GM21825 (cell line): Measurements from ENCODE around the gene KIAA1671.

ENCODE experiments used
- ATAC-seq: cut with Tn5 transposase; IDR thresholded peaks from one replicate; pipeline ENCODE4 v1.9.1; 2021; ENCODE audit warnings: mild to moderate bottlenecking, moderate library complexity; ENCODE audit not compliant: unreplicated experiment

Gene KIAA1671

DNA sequence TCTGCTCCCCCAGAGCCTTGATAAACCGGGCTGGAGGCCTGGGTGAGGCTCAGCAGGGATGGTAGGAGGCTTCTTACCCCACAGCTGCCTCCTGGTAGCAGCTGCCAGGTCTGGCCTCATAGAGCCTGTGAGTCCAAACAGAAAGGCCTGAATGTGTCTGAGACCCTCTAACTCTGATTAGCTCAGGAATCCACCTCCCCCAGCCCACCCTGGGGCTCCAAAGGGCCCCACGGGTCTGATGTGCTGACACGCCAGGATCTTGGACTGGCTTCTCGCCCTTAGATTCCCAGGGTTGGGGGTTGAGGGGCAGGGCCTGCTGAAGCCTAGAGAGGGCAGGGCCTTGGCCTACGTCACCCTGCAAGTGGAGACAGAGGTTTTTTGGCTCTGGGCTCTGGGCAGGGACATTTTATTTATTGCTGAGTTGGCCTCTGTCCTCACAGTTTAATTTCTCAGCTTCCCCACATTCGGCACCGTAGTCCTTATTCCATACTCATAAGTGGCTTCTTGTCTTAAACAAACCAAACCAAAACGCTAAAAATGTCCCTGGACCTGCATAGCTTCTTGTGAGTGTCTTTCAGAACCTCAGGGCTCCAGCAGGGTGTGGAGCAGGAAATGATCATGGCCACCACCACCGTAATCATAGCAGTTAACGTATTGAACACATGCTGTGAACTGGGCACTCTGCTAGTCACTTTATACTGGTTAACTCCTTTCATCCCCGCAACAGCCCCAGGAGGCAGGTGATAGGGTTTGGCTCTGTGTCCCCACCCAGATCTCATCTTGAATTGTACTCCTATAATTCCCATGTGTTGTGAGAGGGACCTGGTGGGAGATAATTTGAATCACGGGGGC is 25.1 kb downstream of the KIAA1671 start:
- no peak for ATAC-seq

- ATAC-seq: no peak
Observed at GRCh38 chr22:24978308-24978707, 25.8 kb downstream of the KIAA1671 start.

- ATAC-seq: no peak
Observed at GRCh38 chr22:24981066-24981465, 28.6 kb downstream of the KIAA1671 start.

DNA sequence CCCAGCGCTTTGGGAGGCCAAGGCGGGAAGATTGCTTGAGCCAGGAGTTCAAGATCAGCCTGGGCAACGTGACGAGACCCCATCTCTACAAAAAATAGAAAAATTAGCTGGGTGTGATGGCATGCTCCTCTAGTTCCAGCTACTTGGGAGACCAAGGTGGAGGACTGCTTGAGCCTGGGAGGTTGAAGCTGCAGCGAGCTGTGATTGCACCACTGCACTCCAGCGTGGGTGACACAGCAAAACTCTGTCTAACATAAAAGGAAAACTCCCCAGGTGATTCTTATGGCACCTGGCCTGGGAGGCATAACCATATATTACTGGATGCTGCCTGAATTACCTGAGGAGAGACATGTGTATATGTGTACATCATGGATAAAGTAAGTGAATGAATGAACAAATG is 29.1 kb downstream of the KIAA1671 start:
- no peak for ATAC-seq

- no peak for ATAC-seq
Observed at GRCh38 chr22:24982301-24983056, 30.0 kb downstream of the KIAA1671 start.

DNA sequence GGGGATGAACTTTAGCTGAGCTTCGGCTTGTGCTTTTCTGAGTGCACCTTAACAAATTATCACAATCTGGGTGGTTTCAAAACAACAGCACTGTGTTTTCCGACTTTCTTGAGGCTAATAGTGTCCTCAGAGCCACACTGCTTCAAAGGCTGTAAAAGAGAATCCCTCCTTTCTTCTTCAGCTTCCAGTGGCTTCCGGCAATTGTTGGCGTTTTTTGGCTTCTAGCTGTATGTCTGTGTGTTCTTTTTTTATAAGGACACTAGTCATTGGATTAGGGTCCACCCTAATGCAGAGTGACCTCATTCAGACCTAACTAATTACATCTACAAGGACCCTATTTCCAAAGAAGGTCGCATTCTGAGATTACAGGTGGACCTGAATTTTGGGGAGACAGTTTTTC is 30.6 kb downstream of the KIAA1671 start:
- ATAC-seq: no peak

DNA sequence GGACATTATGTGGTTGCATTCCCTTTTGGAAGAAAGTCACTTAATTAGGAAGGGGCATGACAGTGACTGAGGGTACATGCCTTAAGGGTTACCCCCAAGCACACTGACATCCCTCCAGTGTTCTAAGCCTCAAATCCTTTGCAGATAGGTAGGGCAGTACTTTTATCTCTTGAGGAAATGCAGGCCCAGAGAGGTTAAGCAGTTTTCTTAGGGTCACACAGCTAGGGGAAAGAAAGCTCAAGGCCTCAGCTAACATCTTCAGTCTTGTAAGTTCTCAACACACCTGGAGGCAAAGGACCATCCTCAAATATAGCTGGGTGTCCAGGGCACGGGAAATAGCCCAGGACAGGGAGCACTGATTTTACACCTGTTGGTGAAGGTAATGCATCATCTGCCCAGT is 31.6 kb downstream of the KIAA1671 start:
- no peak for ATAC-seq

- no peak for ATAC-seq
Observed at GRCh38 chr22:24985826-24986214, 33.3 kb downstream of the KIAA1671 start.

GRCh38 chr22:24986816-24987215 is 34.3 kb downstream of the KIAA1671 start:
- no peak for ATAC-seq

- ATAC-seq: no peak
Observed at GRCh38 chr22:24989135-24989534, 36.6 kb downstream of the KIAA1671 start.

GRCh38 chr22:24989541-24989951 is 37.0 kb downstream of the KIAA1671 start:
- ATAC-seq: no peak

- ATAC-seq: no peak
Observed at GRCh38 chr22:24990344-24990905, 37.9 kb downstream of the KIAA1671 start.

GRCh38 chr22:24992946-24993345 is 40.4 kb downstream of the KIAA1671 start:
- ATAC-seq: no peak

GRCh38 chr22:24994070-24994763 is 41.7 kb downstream of the KIAA1671 start:
- ATAC-seq: no peak

DNA sequence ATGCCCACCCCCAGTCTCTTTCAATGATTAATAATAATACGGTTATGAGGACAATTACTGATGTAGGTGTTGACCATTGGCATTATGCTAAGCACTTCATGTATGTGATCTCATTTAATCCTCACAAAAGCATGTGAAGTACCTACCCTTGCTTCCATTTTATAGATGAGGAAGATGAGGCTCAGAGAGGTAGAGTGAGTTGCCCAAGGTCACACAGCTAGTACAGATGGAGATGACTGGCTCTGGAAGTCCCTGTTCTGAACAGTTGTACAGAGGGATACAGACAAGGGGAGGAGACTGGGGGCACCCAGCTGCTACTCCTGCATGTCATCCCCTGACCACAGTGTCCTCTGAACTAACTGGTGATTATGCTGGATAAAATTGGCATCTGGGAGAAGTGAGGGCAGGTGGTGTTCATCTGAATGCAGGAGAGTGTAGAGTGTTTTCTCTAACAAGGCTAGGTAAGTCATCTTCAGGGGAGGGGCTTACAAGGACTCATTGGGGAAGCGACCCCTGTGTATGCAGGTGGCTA is 43.2 kb downstream of the KIAA1671 start:
- no peak for ATAC-seq

- no peak for ATAC-seq
Observed at GRCh38 chr22:24996420-24996952, 44.0 kb downstream of the KIAA1671 start.

DNA sequence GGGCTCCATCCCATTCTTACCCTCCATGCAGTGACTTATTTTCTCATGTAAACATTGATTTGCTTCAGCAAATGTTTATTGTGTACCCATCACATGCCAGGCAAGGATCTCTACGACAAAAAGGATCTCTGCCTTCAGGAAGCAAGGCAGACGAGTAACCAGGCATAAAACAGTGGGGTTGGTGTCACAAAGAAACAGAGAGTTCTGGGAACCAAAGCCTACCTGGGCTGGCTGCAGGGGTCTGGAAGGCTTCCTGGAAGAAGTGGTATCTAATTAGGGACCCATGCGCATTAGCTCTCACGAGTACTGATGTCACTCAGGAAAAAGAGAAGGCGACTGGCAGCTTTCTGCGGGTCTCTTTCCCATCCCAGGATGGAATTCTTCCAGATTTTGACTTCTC is 44.5 kb downstream of the KIAA1671 start:
- ATAC-seq: no peak

- no peak for ATAC-seq
Observed at GRCh38 chr22:25000686-25001085, 48.2 kb downstream of the KIAA1671 start.

DNA sequence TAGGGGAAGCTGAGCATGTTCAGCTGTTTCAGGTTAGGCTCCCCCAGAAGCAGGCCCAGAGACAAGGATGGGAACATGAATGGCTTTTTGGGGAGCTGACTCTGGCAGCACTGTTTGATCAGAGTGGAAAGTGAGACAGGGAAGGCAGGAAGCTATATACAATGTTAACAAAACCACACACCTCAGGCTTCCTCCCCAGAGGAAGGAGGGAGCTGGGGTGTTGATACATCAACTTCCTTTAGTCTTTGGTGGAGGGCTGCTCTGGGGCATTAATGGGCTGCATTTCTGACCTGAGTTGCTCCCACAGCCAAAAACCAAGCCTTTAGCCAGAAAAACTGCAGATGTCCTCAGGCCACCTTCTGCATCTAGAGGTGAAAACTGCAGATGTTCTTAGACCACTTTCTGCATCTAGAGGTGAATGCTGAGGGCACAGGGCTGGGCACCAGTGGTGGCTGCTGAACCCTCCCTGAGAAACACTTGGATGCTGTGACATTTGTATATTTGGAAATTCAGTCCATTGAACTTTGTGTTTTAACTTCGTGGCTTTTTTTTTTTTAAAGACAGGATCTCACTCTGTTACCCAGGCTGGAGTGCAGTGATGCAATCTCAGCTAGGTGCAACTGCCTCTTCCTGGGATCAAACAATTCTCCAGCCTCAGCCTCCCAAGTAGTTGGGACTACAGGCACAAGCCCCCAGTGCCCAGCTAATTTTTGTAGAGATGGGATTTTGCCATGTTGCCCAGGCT is 49.9 kb downstream of the KIAA1671 start:
- ATAC-seq: no peak

DNA sequence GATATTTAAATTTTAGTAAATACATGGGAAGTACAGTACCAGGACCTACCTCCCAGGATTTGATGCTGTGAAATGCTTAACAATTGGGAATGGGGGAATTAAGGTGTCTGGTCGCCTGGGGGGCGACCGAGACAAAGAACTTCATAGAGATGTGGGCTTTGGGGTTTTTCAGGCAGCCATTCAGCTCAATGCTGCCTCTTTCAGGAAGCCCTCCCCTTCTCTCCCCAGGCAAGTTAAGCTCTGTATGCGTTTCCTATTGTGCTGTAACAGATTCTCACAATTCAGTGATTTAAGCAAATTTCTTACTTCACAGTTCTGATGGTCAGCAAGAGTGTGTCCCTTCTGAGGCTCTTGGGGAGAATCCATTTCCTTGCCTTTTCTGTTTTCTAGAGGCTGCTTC is 53.8 kb downstream of the KIAA1671 start:
- no peak for ATAC-seq
